Epithelial cell of proximal tubule (primary cell): Measurements from ENCODE around the gene MFAP3. TPM values are rescaled to one million over a fixed set of nuclear protein-coding genes. Genes with fewer than 3 reads are reported as not detected.
A peak's percentile ranks its signal among the peaks of the same experiment; 100 is the strongest.

Experiments used
- DNase-seq: peaks from one replicate; pipeline ENCODE4 v3.0.0-alpha.2; 2011; ENCODE audit warnings: low read depth
- H3K4me3 ChIP-seq: 2 replicates; pipeline ENCODE4 v1.5.1; 2011; ENCODE audit warnings: low read depth, mild to moderate bottlenecking, low read length
- total RNA-seq: library from RNA; depleted of rRNA; stranded (reverse); fragments of >200 nt; gene quantifications from 2 replicates; pipeline ENCODE4 v1.2.3, GENCODE V29; 2015
- TF ChIP-seq, protein P1 (sequence below): conservative IDR thresholded peaks from 2 replicates; pipeline ENCODE4 v1.5.1; 2012; ENCODE audit warnings: low read depth, mild to moderate bottlenecking, low read length

Gene MFAP3
- 13.9 and 35.3 TPM in 2 replicates for total RNA-seq

DNA sequence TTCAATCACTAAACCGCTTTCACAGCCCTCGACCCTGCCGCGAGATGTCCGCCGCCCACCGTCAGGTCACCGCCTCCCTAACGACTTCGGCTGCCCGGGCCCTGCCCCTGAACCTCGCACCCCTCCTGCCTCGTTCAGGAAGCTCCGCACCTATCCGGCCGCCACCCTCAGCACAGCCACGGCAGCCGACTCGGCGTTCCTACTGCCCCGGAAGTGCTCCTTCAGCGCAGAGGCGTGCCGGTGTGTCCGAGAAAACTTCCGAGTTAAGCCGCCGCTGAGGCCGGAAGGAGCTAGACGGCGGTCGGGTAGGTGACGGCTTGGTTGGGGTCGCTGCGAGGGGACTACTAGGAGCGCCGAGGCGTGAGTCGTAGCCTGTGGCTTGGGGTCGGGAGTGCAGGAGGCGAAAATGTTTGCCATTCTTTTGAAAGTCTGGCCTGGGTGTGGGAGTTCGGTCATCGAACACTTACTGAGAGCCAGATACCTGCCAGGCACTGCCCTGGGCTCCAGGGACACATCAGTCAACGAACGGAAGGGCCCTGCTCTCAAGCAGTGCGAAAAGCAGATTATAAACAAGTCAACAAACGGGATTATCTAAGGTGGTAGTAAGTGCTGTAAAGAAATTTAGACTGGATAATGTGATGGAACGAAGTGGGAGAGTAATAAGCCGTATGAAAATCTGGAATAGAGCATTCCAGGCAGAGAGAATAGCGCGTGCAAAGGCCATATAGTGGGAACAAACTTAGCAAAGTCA lies at the start of gene MFAP3, which contains the start of gene FAM114A2:
Gene MFAP3, plus strand, starts transcription at position 261 of the 751 bp plus-strand sequence. CDS start 10,756 bp downstream, outside the sequence.
Gene FAM114A2, minus strand, starts transcription at position 204 of the 751 bp plus-strand sequence. CDS start 3,957 bp downstream, outside the sequence.
- peak within 1 kb of the TSS; percentile 69 for H3K4me3 ChIP-seq
- TF ChIP-seq, protein P1, sequence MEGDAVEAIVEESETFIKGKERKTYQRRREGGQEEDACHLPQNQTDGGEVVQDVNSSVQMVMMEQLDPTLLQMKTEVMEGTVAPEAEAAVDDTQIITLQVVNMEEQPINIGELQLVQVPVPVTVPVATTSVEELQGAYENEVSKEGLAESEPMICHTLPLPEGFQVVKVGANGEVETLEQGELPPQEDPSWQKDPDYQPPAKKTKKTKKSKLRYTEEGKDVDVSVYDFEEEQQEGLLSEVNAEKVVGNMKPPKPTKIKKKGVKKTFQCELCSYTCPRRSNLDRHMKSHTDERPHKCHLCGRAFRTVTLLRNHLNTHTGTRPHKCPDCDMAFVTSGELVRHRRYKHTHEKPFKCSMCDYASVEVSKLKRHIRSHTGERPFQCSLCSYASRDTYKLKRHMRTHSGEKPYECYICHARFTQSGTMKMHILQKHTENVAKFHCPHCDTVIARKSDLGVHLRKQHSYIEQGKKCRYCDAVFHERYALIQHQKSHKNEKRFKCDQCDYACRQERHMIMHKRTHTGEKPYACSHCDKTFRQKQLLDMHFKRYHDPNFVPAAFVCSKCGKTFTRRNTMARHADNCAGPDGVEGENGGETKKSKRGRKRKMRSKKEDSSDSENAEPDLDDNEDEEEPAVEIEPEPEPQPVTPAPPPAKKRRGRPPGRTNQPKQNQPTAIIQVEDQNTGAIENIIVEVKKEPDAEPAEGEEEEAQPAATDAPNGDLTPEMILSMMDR: no peak
- DNase-seq: peak; percentile 32

DNA sequence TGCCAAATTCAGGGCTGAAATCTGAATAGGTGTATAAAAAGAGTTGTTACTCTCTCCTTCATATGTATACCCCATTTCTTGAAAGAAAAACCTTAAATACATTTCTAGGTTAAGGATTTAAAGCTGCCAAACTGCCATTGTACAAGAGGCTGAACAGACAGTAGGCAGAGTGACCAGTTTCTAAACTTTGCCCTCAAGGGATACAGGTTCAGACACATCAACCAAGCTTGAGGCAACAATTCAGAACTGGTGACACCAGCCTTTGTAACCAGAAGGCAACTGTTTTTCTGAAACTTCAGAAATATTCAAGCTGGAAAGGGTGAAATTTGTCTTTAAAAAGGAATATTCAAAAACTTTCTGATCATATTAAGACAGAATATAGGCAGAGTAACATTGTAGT lies 47.6 kb upstream of the MFAP3 start:
- TF ChIP-seq, protein P1: no peak
- DNase-seq: no peak
- H3K4me3 ChIP-seq: no peak overlapping the region

DNA sequence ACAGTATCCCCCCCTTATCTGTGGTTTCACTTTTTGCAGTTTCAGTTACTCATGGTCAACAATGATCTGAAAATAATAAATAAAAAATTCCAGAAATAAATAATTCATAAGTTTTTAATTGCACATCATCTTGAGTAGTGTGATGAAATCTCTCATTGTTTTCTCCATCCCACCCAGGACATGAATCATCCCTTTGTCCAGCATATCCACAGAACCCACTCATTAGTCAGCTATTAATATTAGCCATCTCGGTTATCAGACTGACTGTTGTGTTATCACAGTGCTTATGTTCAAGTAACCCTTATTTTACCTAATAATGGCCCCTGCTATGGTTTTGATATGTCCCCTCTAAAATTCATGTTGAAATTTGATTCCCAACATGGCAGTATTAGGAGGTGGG lies 40.8 kb upstream of the MFAP3 start:
- TF ChIP-seq, protein P1: no peak
- H3K4me3 ChIP-seq: no peak overlapping the region
- no peak for DNase-seq

DNA sequence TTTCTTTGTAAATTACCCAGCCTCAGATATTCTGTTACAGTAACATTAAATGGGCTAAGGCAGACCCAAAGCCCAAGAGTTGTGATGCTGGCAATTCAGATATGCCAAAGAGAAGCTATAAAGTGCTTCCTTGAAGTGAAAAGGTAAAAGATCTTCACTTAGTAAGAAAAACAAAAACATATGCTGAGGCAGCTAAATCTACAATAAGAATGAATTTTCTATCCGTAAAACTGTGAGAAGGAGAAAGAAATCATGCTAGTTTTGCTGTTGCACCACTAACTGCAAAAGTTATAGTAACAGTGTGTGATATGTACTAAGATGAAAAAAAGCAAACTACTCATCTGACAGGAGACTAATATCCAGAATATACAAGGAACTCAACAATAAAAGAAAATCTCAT lies 40.0 kb upstream of the MFAP3 start:
- TF ChIP-seq, protein P1: no peak
- H3K4me3 ChIP-seq: no peak overlapping the region
- DNase-seq: no peak

DNA sequence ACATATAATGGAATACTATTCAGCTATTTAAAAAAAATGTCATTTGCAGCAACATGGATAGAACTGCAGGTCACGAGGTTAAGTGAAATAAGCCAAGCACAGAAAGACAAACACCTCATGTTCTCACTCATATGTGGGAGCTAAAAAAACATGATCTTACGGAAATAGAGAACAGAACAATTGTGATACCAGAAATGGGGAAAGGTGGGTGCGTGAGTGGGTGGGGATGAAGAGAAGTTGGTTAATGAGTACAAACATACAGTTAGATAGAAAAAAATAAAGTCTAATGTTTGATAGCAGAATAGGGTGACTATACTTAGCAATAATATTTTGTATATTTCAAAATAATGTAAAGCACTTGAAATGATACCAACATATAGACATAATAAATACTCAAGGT lies 38.8 kb upstream of the MFAP3 start:
- no peak for DNase-seq
- TF ChIP-seq, protein P1: no peak
- H3K4me3 ChIP-seq: no peak overlapping the region

DNA sequence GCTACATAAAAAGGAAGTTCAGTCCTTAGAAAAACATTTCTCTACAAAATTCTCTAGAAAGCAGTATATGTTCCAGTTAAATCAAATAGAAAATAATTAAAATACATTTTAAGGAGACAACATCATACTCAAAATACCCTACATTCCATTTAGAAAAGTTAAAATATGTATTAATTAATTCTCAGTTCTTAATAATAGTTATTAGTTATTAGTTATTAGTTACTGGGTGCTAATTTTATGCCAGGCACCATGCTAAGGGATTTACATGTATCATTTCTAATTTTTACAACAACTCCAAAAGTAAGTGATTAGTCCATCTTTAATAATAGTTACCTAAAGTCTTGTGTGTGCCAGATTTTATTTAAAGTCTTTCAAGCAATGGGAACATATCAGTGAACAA lies 38.1 kb upstream of the MFAP3 start:
- no peak for DNase-seq
- TF ChIP-seq, protein P1: no peak
- no peak overlapping the region for H3K4me3 ChIP-seq

DNA sequence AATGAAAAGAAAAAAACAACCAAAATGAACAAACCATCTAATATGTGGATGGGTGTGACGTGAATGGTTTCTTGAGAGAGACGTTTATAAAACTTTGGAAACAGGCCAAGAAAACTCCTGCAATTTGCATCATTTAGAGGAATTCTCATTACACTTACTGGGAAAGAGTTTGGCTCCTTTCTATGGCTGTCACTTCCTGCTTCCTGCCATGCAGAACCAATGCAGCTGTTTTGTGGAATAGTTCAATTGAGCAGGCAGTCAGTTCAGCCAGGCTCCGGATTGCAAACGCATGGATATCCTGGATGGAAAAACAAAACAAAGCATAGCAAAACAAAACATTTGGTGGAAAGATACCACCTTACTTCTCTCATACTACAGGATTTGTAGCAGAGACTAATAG lies 36.7 kb upstream of the MFAP3 start:
- TF ChIP-seq, protein P1: no peak
- DNase-seq: no peak
- H3K4me3 ChIP-seq: no peak overlapping the region
